WTC11 (cell line): ENCODE results near the gene IFRD2. TPM values are rescaled to one million over a fixed set of nuclear protein-coding genes. Genes with fewer than 3 reads are reported as not detected.
A peak's percentile ranks its signal among the peaks of the same experiment; 100 is the strongest.

Experiments used
- ATAC-seq: fragments of 200-7000 bp; cut with Tn5 transposase; 2 replicates; pipeline ENCODE4 v1.10.0; 2021; ENCODE audit warnings: mild to moderate bottlenecking, moderate library complexity
- CTCF ChIA-PET: fragments of 300-600 bp; sonication (Branson Sonifier 250); formaldehyde crosslinking; loops from one replicate; lab custom pipeline; 2021; ENCODE audit warnings: antibody characterized with exemption; lab: Charles Lee
- POLR2A ChIA-PET: fragments of 350-600 bp; sonication (Branson Sonifier 250); formaldehyde crosslinking; loops from one replicate; lab custom pipeline; 2021; ENCODE audit warnings: antibody characterized with exemption; lab: Charles Lee
- DNase-seq: peaks from one replicate; pipeline ENCODE4 v3.0.0; 2021; ENCODE audit warnings: low spot score
- H3K27ac Mint-ChIP-seq: 2 replicates; pipeline ENCODE4 v1.8.0; 2021; ENCODE audit warnings: mixed read lengths
- H3K27me3 Mint-ChIP-seq: 2 replicates; pipeline ENCODE4 v1.8.0; 2021; ENCODE audit warnings: low read depth, mild to moderate bottlenecking, moderate library complexity, mixed read lengths
- H3K36me3 Mint-ChIP-seq: 2 replicates; pipeline ENCODE4 v1.8.0; 2021; ENCODE audit warnings: mixed read lengths
- H3K4me1 Mint-ChIP-seq: 2 replicates; pipeline ENCODE4 v1.8.0; 2022; ENCODE audit warnings: mixed read lengths
- H3K4me3 Mint-ChIP-seq: 2 replicates; pipeline ENCODE4 v1.8.0; 2021; ENCODE audit warnings: mild to moderate bottlenecking, moderate library complexity, mixed read lengths
- H3K9me3 Mint-ChIP-seq: 2 replicates; pipeline ENCODE4 v1.8.0; 2021; ENCODE audit warnings: mixed read lengths
- ATF6 ChIP-seq: sonication (generic); formaldehyde crosslinking; IDR thresholded peaks from 2 replicates; pipeline ENCODE4 v1.8.1; 2023; ENCODE audit warnings: mild to moderate bottlenecking, missing genetic modification reagents
- CBFB ChIP-seq: sonication (generic); formaldehyde crosslinking; IDR thresholded peaks from 2 replicates; pipeline ENCODE4 v1.8.1; 2022; ENCODE audit warnings: mild to moderate bottlenecking, low read depth, missing genetic modification reagents
- E2F1 ChIP-seq: sonication (generic); formaldehyde crosslinking; IDR thresholded peaks from 2 replicates; pipeline ENCODE4 v1.8.0; 2022; ENCODE audit warnings: mild to moderate bottlenecking, missing genetic modification reagents
- ETV6 ChIP-seq: sonication (generic); formaldehyde crosslinking; IDR thresholded peaks from 2 replicates; pipeline ENCODE4 v1.8.1; 2022; ENCODE audit warnings: mild to moderate bottlenecking, missing genetic modification reagents
- FOXK1 ChIP-seq: sonication (generic); formaldehyde crosslinking; IDR thresholded peaks from 2 replicates; pipeline ENCODE4 v1.8.0; 2022; ENCODE audit warnings: mild to moderate bottlenecking, moderate library complexity, missing genetic modification reagents
- GABPB1 ChIP-seq: sonication (generic); formaldehyde crosslinking; IDR thresholded peaks from 2 replicates; pipeline ENCODE4 v1.8.1; 2023; ENCODE audit warnings: mild to moderate bottlenecking, missing genetic modification reagents
- JAZF1 ChIP-seq: fragments of 250-450 bp; sonication (Bioruptor Pico); IDR thresholded peaks from 2 replicates; pipeline ENCODE4 v1.9.0; 2021; ENCODE audit warnings: moderate library complexity, mild to moderate bottlenecking, inconsistent platforms
- MXD4 ChIP-seq: fragments of 250-450 bp; sonication (Bioruptor Pico); IDR thresholded peaks from 2 replicates; pipeline ENCODE4 v1.8.0; 2021; ENCODE audit warnings: mild to moderate bottlenecking, moderate library complexity, borderline replicate concordance
- NFATC4 ChIP-seq: fragments of 250-450 bp; sonication (Bioruptor Pico); IDR thresholded peaks from 2 replicates; pipeline ENCODE4 v1.9.0; 2021; ENCODE audit warnings: mild to moderate bottlenecking
- PRDM15 ChIP-seq: sonication (generic); formaldehyde crosslinking; IDR thresholded peaks from 2 replicates; pipeline ENCODE4 v1.8.0; 2022; ENCODE audit warnings: missing genetic modification reagents
- STAT6 ChIP-seq: sonication (generic); formaldehyde crosslinking; conservative IDR thresholded peaks from 2 replicates; pipeline ENCODE4 v1.8.1; 2023; ENCODE audit warnings: mild to moderate bottlenecking, low read depth, missing genetic modification reagents, moderate library complexity
- USF2 ChIP-seq: sonication (generic); formaldehyde crosslinking; IDR thresholded peaks from 2 replicates; pipeline ENCODE4 v1.8.1; 2023; ENCODE audit warnings: mild to moderate bottlenecking, missing genetic modification reagents, moderate library complexity
- ZNF263 ChIP-seq: sonication (generic); formaldehyde crosslinking; IDR thresholded peaks from 2 replicates; pipeline ENCODE4 v1.8.1; 2022; ENCODE audit warnings: low read depth, mild to moderate bottlenecking, moderate library complexity, missing genetic modification reagents
- ZNF416 ChIP-seq: fragments of 250-450 bp; sonication (Bioruptor Pico); IDR thresholded peaks from 2 replicates; pipeline ENCODE4 v1.9.0; 2021; ENCODE audit warnings: mild to moderate bottlenecking, inconsistent platforms
- total RNA-seq: library from RNA; stranded (reverse); gene quantifications from 3 replicates; pipeline ENCODE4 v1.2.3, GENCODE V29; 2021
- TF ChIP-seq, protein P1 (sequence below): sonication (generic); formaldehyde crosslinking; conservative IDR thresholded peaks from 2 replicates; pipeline ENCODE4 v1.8.1; 2022; ENCODE audit warnings: mild to moderate bottlenecking, missing genetic modification reagents
- TF ChIP-seq, protein P2 (sequence below): sonication (generic); formaldehyde crosslinking; IDR thresholded peaks from 2 replicates; pipeline ENCODE4 v1.8.0; 2023; ENCODE audit warnings: mild to moderate bottlenecking, missing genetic modification reagents

The IFRD2 gene
- total RNA-seq, 1 experiment from 2014 or later = 92.0 TPM

GRCh38 chr3:50254577-50255250 is 37.5 kb downstream of the IFRD2 start (continued):
- TF ChIP-seq E2F1 (CRISPR knock-in tag) (no peak), USF2 (CRISPR knock-in tag) (no peak), ATF6 (CRISPR knock-in tag) (no peak)

DNA sequence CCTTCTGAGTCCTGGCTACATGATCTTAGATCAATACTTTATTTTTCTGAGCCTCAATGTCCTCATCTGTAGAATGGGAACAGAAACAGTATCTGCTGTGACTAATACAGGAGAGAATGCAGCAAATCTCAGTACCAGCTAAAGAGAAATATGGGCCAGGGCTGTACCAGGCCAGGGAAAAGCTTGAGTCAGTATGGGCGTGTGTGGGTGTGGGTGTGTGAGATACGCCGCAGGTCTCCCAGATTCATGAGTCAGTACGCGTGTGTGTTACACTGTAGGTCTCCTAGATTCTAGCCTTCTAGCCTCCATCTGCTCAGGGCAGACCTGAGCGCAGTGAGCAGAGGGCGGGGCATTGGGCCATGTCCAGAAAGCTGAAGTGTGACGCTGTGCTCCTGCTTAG is 41.0 kb downstream of the IFRD2 start:
- H3K4me1 Mint-ChIP-seq = peaks cover 23% of the 10 kb centered on the region
- CTCF ChIA-PET = interaction anchor here (1.0 to 6.0 kb wide), 2 partner anchors 7 to 25 kb away, joined by 3 to 151 read pairs; no protein-coding TSS in a partner anchor
- POLR2A ChIA-PET = no interaction called here
- H3K4me3 Mint-ChIP-seq = no peak overlapping the region
- peak overlapping the region; percentile 31; the same call in 1 of the 2 replicates for H3K27ac Mint-ChIP-seq
- DNase-seq (no peak), ATAC-seq (no peak)
- no peaks in the 10 kb centered on the region for H3K9me3 Mint-ChIP-seq
- H3K36me3 Mint-ChIP-seq = peaks cover 13% of the 10 kb centered on the region
- TF ChIP-seq GABPB1 (CRISPR knock-in tag) (no peak), ZNF416 (CRISPR knock-in tag) (no peak), PRDM15 (no peak), JAZF1 (no peak), NFATC4 (CRISPR knock-in tag) (no peak), STAT6 (CRISPR knock-in tag) (no peak), FOXK1 (no peak), CBFB (no peak), ETV6 (no peak), MXD4 (no peak), ZNF263 (CRISPR knock-in tag) (no peak)
- TF ChIP-seq, protein P1, sequence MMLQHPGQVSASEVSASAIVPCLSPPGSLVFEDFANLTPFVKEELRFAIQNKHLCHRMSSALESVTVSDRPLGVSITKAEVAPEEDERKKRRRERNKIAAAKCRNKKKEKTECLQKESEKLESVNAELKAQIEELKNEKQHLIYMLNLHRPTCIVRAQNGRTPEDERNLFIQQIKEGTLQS (CRISPR knock-in tag) = no peak
- TF ChIP-seq, protein P2, sequence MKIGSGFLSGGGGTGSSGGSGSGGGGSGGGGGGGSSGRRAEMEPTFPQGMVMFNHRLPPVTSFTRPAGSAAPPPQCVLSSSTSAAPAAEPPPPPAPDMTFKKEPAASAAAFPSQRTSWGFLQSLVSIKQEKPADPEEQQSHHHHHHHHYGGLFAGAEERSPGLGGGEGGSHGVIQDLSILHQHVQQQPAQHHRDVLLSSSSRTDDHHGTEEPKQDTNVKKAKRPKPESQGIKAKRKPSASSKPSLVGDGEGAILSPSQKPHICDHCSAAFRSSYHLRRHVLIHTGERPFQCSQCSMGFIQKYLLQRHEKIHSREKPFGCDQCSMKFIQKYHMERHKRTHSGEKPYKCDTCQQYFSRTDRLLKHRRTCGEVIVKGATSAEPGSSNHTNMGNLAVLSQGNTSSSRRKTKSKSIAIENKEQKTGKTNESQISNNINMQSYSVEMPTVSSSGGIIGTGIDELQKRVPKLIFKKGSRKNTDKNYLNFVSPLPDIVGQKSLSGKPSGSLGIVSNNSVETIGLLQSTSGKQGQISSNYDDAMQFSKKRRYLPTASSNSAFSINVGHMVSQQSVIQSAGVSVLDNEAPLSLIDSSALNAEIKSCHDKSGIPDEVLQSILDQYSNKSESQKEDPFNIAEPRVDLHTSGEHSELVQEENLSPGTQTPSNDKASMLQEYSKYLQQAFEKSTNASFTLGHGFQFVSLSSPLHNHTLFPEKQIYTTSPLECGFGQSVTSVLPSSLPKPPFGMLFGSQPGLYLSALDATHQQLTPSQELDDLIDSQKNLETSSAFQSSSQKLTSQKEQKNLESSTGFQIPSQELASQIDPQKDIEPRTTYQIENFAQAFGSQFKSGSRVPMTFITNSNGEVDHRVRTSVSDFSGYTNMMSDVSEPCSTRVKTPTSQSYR (CRISPR knock-in tag) = no peak
- no peaks in the 10 kb centered on the region for H3K27me3 Mint-ChIP-seq
